Esophagus (tissue), 2 donors: Measurements from ENCODE around the gene OBP2A. TPM values are rescaled to one million over a fixed set of nuclear protein-coding genes. Genes with fewer than 3 reads are reported as not detected.

Source experiments
- H3K27ac ChIP-seq, 2 donors: one replicate each; pipeline ENCODE4 v1.5.1; 2013; ENCODE audit warnings: low read depth in 2 of 2, mild to moderate bottlenecking in 2 of 2, inconsistent platforms in 1 of 2, low read length in 1 of 2, moderate library complexity in 1 of 2
- H3K27me3 ChIP-seq, 2 donors: one replicate each; pipeline ENCODE4 v1.6.1; 2013; ENCODE audit warnings: low read length in 2 of 2, control low read depth in 1 of 2, mild to moderate bottlenecking in 1 of 2; ENCODE audit not compliant: insufficient read depth in 2 of 2, control insufficient read depth in 1 of 2
- H3K36me3 ChIP-seq, 2 donors: one replicate each; pipeline ENCODE4 v1.6.1; 2013; ENCODE audit warnings: low read length in 1 of 2; ENCODE audit not compliant: control insufficient read depth in 2 of 2, insufficient read depth in 2 of 2
- H3K4me1 ChIP-seq, 2 donors: one replicate each; pipeline ENCODE4 v1.6.1; 2013; ENCODE audit warnings: low read length in 1 of 2; ENCODE audit not compliant: control insufficient read depth in 2 of 2, insufficient read depth in 2 of 2
- H3K4me3 ChIP-seq, 2 donors: one replicate each; pipeline ENCODE4 v1.5.1; 2013; ENCODE audit warnings: low read length in 2 of 2, mild to moderate bottlenecking in 2 of 2, low read depth in 1 of 2, moderate library complexity in 1 of 2
- H3K9me3 ChIP-seq, 2 donors: one replicate each; pipeline ENCODE4 v1.6.1; 2013; ENCODE audit warnings: mild to moderate bottlenecking in 2 of 2, low read depth in 1 of 2, low read length in 1 of 2, moderate library complexity in 1 of 2; ENCODE audit not compliant: control insufficient read depth in 2 of 2, insufficient read depth in 1 of 2
- WGBS, 2 donors: extraction: QIAGEN DNeasy Blood & Tissue Kit; methylation state at CpG; one replicate each; pipeline ENCODE4 v1.1.7; 2013; 5-methylcytosine and 5-hydroxymethylcytosine counted together
- polyA plus RNA-seq, 2 donors: library from polyadenylated mRNA; stranded (reverse); fragments of 200-250 nt; gene quantifications; one replicate each; pipeline ENCODE4 v1.2.3, GENCODE V29; 2013
- donor health status: healthy with polysubstance abuse.
- donor health status: Bipolar disorder and iron deficiency.

Gene OBP2A
- polyA plus RNA-seq, 2 donors, result not detected

DNA sequence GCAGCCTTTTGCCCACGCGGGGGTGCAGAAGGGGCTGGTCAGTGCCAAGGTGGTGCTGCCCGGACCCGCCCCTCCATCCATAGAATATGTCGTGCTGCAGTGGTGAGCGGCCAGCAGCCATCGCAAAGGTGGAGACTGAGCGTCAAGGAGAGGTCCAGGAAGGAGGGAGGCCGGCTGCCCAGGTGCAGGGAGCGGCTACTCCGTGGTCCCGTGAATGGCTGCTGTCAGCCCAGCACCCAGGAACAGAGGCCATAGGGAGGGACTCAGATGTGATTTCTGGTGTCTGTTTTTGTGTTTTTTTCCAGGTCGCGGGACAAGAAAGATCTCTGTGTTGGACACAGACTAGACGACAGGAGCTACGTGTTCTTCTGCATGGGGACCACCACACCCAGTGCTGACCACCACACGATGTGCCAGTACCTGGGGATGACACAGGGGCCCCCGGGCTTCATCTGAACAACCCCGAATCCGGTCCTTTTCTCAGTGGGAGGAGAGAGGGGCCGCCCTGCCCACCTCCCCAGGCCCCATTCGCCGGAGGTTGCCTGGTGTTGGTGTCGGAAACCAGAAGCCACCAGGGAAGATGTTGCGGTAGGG, 44.7 kb downstream of the OBP2A start:
- no peaks in the 10 kb centered on the region for H3K9me3 ChIP-seq
- 73 to 78% methylated on average over 25 of the region's 25 CpGs for WGBS, 2 donors
- no peaks in the 10 kb centered on the region for H3K4me1 ChIP-seq
- no peak overlapping the region for H3K4me3 ChIP-seq
- H3K27ac ChIP-seq, result no peak overlapping the region
- no peaks in the 10 kb centered on the region for H3K27me3 ChIP-seq
- no peaks in the 10 kb centered on the region for H3K36me3 ChIP-seq

DNA sequence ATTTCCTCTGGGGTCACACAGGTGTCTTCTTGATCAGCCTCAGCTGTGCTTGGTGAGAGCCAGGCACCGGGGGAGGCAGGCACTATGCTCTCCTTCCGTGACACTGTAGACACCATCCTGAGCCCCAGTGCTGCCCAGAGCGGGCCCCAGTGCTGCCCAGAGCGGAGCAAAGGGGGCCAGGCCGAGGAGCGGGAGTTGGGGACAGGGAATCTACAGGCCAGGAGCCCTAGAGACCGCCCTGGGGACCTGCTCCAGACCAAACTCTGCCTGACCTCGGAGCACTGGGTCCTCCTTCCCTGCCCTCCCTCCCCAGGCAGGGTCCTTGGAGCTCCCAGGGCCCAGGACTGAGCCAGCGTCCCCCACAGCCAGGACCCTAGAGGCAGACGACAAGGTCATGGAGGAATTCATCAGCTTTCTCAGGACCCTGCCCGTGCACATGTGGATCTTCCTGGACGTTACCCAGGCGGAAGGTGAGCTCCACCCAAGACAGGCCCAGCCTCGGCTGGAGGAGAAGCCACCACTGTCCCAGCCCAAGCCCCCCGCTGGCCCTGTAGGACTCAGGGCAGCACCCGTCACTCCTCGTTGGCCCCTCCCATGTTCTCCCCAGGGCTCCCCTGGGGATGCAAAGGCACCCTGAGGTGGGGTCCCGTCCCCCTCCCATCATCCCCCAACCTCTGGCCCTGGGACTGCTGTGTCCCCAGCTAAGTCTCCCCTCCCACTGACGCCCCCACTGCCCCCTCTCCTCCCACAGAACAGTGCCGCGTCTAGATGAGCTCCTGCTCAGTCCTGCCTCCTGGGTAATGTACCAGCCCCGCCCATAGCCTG, 45.8 kb downstream of the OBP2A start:
- Histone ChIP-seq H3K27ac (no peak overlapping the region), H3K4me3 (no peak overlapping the region), H3K4me1 (no peaks in the 10 kb centered on the region), H3K36me3 (no peaks in the 10 kb centered on the region), H3K9me3 (no peaks in the 10 kb centered on the region), H3K27me3 (no peaks in the 10 kb centered on the region)
- 69 to 70% methylated on average over 18 to 22 of the region's 22 CpGs for whole genome bisulfite sequencing, 2 donors

DNA sequence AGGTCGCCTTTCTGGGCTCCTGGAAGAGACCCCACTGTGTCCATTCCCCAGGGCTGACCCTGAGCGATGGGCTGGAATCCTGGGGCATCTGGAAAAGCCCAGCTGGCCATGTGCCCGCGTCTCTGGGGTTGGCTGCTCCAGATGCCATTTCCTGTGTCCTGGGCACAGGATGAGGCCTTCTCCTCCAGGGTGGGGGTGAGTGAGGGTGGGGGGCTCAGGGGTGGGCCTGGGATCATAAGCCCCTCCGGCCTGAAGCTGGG, 46.3 kb downstream of the OBP2A start:
- Histone ChIP-seq H3K27me3 (peaks cover 0 to 2% of the 10 kb centered on the region in 2 donors), H3K4me3 (no peak overlapping the region)
- 42 to 64% methylated on average over 3 to 5 of the region's 5 CpGs for WGBS, 2 donors

DNA sequence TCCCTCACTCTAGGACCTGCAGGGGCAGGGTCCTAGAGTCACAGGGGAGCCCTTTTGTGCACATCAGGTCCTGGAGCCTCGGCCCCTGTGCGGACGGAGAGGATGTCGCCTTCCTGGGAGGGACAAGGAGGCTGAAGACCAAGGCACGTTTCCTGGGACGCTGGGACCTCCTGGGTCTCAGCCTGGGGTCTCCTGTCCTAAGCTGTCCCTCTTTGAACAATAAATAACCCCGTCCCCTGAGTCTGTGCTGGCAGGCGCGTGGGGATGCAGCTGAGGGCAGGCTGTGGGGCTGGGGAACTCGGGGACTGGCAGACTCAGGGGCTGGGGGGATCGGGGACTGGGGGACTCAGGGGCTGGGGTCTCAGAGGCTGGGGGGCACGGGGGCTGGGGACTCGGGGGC, 46.7 kb downstream of the OBP2A start:
- no peaks in the 10 kb centered on the region for H3K4me1 ChIP-seq
- H3K4me3 ChIP-seq, result no peak overlapping the region
- H3K27ac ChIP-seq, result no peak overlapping the region
- no peaks in the 10 kb centered on the region for H3K36me3 ChIP-seq
- WGBS, 2 donors, result 82% methylated on average over 12 to 13 of the region's 13 CpGs
- H3K9me3 ChIP-seq, result no peaks in the 10 kb centered on the region
- peaks cover 0 to 2% of the 10 kb centered on the region in 2 donors for H3K27me3 ChIP-seq

More for the DNA sequence above, 46.3 kb downstream of the OBP2A start:
- Histone ChIP-seq H3K36me3 (no peaks in the 10 kb centered on the region), H3K4me1 (no peaks in the 10 kb centered on the region), H3K27ac (no peak overlapping the region), H3K9me3 (no peaks in the 10 kb centered on the region)

DNA sequence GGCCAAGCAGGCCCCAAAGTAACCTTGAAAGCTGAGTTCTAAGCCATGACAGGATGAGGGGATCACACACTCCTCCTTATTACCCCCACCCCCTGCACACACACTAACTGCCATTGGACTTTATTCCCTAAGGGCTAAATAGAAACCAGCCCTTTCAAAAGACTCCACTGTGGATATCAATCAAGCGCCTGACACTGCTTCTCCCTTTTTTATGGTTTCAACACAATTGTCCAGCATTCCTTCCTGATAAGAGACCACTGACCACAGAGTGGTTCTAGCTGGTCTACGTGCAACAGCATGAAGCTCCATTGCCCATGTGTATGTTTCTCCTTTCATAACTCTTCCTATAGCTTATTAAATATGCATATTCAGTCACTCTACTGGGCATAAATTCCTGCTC, 50.3 kb downstream of the OBP2A start:
- Histone ChIP-seq H3K4me1 (no peaks in the 10 kb centered on the region), H3K27me3 (peaks cover 0 to 2% of the 10 kb centered on the region in 2 donors), H3K9me3 (no peaks in the 10 kb centered on the region), H3K27ac (no peak overlapping the region), H3K36me3 (no peaks in the 10 kb centered on the region), H3K4me3 (no peak overlapping the region)
- 47 to 61% methylated on average over 2 of the region's 2 CpGs for WGBS, 2 donors

Other genes starting within 250 kb of the OBP2A start
- 1 to 10 TPM; 4.7 to 6.4 TPM for gene PPP1R26, start 66.3 kb upstream of the OBP2A start, polyA plus RNA-seq
- 10 to 100 TPM; 19.3 to 40.8 TPM for gene MRPS2, start 45.4 kb upstream of the OBP2A start, polyA plus RNA-seq
- not detected for gene LCN1, start 24.7 kb upstream of the OBP2A start, polyA plus RNA-seq
- not detected for gene PAEP, start 15.6 kb downstream of the OBP2A start, polyA plus RNA-seq
- not detected for gene GLT6D1, start 93.4 kb downstream of the OBP2A start, polyA plus RNA-seq
- not detected for gene LCN9, start 117.2 kb downstream of the OBP2A start, polyA plus RNA-seq
- gene SOHLH1, start 153.4 kb downstream of the OBP2A start, polyA plus RNA-seq, result not detected
- under 1 TPM; 0.06 to 0.14 TPM for gene KCNT1, start 156.1 kb downstream of the OBP2A start, polyA plus RNA-seq